OCI-LY1 (cell line): ENCODE measurements around the gene EVI5L.

Experiments used
- EZH2 ChIP-seq: fragments of 200-600 bp; sonication (generic), shearing (Covaris generic); IDR thresholded peaks from 2 replicates; pipeline ENCODE4 v1.8.0; 2017; ENCODE audit warnings: borderline replicate concordance, mixed run types, mild to moderate bottlenecking, antibody characterized with exemption, low read length, moderate library complexity, mixed read lengths
- TF ChIP-seq, protein P1 (sequence below): fragments of 200-600 bp; sonication (generic), shearing (Covaris generic); IDR thresholded peaks from 2 replicates; pipeline ENCODE4 v1.5.1; 2017; ENCODE audit warnings: mild to moderate bottlenecking, antibody characterized with exemption, low read length, moderate library complexity, mixed read lengths

GRCh38 chr19:7841751-7842660 lies 12.0 kb downstream of the EVI5L start:
- no peak for TF ChIP-seq EZH2
- TF ChIP-seq, protein P1, sequence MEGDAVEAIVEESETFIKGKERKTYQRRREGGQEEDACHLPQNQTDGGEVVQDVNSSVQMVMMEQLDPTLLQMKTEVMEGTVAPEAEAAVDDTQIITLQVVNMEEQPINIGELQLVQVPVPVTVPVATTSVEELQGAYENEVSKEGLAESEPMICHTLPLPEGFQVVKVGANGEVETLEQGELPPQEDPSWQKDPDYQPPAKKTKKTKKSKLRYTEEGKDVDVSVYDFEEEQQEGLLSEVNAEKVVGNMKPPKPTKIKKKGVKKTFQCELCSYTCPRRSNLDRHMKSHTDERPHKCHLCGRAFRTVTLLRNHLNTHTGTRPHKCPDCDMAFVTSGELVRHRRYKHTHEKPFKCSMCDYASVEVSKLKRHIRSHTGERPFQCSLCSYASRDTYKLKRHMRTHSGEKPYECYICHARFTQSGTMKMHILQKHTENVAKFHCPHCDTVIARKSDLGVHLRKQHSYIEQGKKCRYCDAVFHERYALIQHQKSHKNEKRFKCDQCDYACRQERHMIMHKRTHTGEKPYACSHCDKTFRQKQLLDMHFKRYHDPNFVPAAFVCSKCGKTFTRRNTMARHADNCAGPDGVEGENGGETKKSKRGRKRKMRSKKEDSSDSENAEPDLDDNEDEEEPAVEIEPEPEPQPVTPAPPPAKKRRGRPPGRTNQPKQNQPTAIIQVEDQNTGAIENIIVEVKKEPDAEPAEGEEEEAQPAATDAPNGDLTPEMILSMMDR: no peak
